ENCODE results near the gene GDF10.

Gene GDF10

DNA sequence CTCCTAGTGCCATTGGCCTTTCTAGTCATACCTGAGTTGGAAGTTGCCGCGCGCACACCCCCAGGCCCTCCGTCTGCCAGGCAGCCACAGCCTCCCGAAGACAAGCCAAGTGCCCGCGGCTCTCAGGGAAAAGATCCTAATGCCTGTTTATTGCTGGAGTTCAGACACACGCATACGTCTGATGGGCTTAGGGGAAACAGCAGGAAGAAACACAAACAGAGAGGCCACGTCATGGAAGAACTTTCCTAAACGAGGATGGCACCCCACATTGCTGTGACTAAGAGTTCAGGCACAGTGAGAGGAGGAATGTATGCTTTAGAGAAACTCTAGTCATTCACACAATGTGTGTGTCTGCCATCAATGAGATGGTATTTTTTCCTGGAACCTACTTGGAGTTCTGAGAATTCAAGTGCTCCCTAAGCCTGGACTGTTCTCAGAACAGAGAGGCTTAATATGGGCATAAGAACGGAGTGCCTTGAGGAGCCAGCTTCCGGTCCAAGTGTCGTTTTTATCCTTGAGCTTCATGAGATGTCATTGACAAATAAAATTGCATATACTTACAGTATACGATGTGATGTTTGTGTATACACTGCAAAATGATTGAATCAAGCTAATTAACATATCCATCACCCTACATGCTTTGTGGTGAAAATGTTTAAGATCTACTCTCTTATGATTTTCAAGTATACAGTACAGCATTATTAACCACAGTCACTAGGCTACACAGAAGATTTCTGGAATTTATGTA, 36.6 kb downstream of the GDF10 start:
- no peak for DNase-seq

DNA sequence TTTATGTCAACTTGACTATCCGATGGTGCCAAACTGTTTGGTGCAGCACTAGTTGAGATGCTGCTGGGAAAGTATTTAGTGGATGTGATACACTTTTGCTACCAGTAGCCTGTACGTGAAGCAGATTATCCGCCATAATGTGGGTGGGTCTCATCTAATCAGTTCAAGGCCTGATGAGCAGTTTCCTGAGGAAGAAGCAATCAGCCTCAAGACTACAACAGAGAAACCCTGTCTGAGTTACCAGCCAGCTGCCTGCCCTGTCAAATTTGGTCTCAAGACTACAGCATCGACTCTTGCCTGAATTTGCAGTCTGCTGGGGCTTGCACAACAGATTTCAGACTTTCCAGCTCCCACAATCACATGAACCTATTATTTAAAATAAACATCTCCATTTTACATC, 37.3 kb downstream of the GDF10 start:
- DNase-seq: peak in 1 of 2 donors; percentile 3

DNA sequence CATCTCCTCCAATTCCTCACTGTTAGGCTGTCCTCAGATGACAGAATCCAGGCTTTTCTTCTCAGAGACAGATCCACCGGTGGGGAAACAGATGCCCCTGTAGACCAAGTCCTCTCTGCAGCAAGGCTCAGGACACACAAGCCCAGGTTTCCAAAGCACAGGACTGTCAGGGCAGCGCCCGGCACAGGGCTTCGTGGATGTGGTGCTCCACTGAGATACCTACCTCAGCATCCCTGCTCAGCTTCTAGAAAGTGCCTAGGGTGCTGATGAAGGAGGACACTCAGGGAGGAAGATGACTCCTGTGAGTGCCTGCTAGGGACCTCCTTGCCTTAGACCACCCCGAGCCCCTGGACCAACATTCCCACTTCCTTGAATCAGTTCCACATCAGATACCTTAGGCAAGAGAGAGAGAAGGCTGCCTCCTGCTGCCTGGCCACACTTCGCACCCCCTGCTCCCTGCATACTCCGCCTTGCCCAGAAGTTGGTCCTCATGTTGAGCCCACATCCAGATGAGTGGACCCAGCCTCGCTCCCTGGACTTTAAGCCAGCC, 39.3 kb downstream of the GDF10 start:
- no peak for DNase-seq

DNA sequence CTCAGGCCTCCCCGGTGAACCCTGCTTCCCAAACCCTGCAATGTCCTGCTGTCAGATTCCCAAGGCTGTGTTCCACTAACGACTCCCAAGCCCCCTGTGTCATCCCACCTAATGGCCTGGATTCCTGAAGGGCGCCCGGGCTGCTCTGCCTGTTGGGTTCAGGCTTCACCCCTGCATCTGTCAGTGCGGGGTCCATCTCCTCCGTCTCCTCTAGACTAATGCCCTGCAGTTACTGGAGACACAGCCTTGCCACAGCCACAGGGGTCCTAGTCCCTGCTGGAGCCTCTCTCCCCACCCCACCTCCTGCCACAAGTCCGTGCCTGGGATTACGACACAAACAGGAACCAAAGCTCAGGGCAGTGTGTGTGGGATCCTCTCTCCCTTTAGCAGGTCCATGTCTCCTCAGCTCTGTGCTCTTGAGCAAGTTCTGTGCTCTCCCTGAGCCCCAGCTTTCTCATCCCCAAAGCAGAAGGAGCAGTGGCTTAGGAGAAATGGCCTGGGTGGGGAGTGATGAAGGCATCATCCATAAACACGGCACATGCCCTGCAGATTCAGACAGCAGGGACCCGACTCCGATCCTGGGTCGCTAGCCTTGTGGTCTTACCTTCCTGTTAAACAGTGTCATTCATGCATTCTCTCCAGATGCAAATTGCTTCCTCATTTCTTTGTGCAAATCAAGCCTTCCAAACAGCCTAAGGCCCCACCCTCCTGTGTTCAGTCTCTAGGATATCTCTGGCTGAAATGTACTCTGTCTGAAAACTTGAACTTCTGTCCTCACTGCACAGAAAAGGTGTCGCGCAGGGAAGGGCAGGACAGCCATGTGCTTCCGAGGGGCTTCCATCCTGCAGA, 40.0 kb downstream of the GDF10 start:
- DNase-seq: peak in 1 of 2 donors; percentile 8

DNA sequence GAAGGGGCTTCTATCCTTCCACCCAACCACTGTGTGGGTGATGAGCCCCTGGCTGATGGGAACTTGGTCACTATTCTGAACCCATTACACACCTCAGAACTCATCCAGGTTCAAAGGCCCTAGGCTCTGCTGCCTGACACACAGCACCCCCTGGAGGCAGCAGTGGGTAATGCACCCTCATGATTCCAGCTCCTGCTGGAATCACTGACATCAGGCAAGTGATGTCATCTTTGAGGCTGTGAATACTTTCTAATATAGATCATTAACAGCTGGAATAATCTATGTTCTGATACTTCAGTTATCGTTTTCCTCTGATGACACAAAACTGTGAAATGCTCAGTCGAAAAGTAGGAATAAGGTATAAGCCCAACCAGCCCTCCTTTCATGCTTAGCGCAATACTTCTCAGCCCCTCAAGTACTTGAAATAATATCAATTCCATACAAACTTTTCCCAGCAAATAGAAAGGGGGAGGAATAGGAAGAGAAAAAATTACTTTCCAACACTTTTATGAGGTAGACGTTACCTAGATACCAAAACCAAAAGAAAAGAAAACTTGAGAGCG, 40.7 kb downstream of the GDF10 start:
- peak; percentile 51 to 63 for DNase-seq

DNA sequence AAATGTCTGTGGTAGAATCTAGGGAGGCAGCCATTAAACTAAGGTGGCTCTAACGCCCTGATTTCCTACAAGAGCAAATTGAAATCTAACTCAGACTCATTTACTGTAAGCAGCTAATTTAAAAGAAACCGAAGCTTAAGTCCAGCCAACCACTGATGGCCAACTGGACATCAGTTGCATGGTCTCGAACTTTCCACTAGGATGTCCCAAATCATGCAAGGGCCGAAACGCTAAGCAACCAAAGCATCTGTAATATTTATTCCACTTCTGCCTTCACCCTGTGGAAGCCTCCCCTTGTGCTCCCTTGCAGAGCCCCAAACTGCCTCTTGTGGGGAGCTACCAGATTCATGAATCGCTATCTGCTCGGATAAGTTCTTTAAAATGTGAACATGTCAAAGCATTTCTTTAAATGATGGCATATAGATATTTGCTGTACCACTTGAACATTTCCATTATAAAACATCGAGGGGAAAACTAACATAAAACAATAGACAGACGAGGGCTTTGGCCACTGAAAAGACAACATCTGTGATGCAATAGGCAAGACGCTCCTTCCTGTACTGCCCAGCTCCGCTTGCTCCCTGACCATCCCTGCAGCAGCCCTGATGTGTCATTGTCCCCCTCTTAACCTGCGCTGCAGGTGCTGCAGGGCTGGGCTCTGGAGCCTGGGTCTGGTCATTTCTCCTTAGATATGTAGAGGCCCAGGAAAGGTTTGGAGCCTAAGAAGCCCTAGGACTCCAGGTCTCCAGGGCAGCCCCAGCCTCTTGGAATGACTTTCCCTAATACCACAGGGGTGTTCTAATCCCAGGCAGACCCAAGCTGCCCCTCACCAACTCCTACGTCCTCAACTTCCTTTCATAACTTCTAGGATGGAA, 45.2 kb downstream of the GDF10 start:
- no peak for DNase-seq

DNA sequence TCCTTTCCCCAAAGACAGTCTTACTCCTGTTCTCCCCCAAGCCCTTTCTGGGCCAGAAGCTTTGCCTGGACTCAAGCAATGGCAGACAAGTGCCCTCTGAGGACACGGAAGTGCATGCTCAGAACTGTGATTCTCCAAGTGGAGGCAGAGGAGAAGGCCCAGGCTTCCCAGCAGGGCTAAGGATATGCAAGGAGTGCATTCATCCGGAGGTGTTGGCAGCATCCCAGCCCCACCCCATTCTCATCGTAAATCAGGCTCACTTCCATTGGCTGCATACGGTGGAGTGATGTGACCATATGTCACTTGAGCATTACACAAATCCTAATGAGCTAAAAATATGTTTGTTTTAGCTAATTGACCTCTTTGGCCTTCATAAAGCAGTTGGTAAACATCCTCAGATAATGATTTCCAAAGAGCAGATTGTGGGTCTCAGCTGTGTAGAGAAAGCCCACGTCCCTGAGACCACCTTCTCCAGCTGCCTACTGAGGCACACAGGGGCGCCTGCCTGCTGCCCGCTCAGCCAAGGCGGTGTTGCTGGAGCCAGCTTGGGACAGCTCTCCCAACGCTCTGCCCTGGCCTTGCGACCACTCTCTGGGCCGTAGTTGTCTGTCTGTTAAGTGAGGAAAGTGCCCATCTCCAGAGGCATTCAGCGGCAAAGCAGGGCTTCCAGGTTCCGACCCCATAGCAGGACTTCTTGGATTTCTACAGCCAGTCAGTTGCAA, 46.7 kb downstream of the GDF10 start:
- no peak for DNase-seq

DNA sequence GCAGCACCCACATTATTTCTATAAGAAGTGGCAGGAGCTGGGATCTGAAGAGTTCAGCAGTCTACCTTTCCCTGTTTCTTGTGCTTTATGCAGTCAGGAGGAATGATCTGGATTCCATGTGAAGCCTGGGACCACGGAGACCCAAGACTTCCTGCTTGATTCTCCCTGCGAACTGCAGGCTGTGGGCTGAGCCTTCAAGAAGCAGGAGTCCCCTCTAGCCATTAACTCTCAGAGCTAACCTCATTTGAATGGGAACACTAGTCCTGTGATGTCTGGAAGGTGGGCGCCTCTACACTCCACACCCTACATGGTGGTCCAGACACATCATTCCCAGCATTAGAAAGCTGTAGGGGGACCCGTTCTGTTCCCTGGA, 47.3 kb downstream of the GDF10 start:
- no peak for DNase-seq

DNA sequence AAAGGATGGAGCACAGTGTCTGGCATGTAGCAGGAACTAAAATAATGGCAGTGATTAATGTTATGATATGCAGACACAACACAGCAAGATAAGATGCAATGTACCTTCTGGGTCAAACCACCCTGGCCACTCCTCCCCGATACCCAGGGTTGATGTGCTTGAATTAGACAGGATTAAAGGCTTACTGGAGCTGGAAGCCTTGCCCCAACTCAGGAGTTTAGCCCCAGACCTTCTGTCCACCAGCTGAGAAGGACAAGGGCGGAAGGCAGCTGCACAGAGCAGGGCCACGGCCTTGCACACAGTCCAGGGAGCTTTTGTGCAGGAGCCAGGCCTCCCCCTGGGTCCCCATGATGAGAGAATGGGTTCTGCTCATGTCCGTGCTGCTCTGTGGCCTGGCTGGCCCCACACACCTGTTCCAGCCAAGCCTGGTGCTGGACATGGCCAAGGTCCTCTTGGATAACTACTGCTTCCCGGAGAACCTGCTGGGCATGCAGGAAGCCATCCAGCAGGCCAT, 48.2 kb downstream of the GDF10 start, which contains the start of gene RBP3:
RBP3 (plus strand) TSS at position 226 of the 514 bp plus-strand sequence; CDS start at position 348, 122 bp downstream.
- DNase-seq: no peak

DNA sequence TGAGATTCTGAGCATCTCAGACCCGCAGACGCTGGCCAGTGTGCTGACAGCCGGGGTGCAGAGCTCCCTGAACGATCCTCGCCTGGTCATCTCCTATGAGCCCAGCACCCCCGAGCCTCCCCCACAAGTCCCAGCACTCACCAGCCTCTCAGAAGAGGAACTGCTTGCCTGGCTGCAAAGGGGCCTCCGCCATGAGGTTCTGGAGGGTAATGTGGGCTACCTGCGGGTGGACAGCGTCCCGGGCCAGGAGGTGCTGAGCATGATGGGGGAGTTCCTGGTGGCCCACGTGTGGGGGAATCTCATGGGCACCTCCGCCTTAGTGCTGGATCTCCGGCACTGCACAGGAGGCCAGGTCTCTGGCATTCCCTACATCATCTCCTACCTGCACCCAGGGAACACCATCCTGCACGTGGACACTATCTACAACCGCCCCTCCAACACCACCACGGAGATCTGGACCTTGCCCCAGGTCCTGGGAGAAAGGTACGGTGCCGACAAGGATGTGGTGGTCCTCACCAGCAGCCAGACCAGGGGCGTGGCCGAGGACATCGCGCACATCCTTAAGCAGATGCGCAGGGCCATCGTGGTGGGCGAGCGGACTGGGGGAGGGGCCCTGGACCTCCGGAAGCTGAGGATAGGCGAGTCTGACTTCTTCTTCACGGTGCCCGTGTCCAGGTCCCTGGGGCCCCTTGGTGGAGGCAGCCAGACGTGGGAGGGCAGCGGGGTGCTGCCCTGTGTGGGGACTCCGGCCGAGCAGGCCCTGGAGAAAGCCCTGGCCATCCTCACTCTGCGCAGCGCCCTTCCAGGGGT, 48.9 kb downstream of the GDF10 start:
- no peak for DNase-seq

DNA sequence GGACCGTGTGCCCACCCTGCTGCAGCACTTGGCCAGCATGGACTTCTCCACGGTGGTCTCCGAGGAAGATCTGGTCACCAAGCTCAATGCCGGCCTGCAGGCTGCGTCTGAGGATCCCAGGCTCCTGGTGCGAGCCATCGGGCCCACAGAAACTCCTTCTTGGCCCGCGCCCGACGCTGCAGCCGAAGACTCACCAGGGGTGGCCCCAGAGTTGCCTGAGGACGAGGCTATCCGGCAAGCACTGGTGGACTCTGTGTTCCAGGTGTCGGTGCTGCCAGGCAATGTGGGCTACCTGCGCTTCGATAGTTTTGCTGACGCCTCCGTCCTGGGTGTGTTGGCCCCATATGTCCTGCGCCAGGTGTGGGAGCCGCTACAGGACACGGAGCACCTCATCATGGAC, 49.5 kb downstream of the GDF10 start:
- DNase-seq: no peak

DNA sequence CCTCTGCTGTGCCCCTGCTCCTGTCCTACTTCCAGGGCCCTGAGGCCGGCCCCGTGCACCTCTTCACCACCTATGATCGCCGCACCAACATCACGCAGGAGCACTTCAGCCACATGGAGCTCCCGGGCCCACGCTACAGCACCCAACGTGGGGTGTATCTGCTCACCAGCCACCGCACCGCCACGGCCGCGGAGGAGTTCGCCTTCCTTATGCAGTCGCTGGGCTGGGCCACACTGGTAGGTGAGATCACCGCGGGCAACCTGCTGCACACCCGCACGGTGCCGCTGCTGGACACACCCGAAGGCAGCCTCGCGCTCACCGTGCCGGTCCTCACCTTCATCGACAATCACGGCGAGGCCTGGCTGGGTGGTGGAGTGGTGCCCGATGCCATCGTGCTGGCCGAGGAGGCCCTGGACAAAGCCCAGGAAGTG, 50.0 kb downstream of the GDF10 start:
- DNase-seq: no peak

DNA sequence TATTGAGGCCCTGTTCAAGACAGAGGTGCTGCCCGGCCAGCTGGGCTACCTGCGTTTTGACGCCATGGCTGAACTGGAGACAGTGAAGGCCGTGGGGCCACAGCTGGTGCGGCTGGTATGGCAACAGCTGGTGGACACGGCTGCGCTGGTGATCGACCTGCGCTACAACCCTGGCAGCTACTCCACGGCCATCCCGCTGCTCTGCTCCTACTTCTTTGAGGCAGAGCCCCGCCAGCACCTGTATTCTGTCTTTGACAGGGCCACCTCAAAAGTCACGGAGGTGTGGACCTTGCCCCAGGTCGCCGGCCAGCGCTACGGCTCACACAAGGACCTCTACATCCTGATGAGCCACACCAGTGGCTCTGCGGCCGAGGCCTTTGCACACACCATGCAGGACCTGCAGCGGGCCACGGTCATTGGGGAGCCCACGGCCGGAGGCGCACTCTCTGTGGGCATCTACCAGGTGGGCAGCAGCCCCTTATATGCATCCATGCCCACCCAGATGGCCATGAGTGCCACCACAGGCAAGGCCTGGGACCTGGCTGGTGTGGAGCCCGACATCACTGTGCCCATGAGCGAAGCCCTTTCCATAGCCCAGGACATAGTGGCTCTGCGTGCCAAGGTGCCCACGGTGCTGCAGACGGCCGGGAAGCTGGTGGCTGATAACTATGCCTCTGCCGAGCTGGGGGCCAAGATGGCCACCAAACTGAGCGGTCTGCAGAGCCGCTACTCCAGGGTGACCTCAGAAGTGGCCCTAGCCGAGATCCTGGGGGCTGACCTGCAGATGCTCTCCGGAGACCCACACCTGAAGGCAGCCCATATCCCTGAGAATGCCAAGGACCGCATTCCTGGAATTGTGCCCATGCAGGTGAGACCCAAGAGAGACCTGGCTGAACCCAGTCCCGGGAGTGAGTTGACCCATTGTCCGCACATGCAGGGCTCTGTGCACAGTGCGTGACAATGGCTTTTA, 51.0 kb downstream of the GDF10 start:
- no peak for DNase-seq

DNA sequence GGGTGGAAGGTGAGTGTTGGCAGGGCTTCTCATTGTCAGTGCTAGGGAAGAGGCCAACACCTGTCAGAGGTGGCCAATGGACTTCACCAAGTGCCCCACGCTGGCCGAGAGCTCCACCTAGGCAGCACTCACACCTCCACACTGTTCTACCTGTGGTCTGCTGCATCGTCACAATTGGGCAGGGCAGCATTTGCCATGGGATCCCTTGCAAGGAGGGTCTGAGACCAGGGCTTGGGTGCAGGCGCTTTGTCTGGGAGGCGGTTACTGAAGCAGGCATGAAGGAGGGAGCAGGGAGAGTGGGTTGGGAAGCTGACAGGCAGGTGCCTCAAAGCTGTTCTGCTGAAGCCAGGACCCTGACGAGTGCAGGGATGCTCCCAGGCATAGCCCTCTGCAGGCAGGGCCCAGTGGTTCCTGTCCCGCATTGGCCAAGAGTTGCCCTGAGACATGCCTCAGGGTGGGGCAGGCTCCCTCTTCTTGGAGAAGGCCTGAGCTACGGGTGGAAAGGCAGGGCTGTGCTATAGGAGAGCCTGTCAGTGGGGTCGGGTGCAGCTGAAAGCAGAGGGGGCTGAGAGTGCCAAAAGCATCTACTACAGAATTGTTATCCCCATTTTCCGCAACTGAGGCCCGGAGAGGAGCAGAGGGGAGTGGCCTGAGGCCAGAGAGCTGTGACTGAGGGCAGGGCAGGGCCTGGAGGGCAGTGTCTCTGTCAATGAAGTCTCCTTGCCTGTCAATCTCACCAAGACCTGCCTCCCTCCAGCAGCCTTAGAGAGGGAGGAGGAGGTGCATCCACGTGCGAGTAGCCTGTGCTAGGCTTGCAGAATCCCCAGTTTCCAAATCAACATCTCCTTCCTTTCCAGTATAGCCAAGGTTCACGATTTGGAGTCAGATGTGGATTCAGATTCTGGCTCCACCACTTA, 52.2 kb downstream of the GDF10 start:
- no peak for DNase-seq

DNA sequence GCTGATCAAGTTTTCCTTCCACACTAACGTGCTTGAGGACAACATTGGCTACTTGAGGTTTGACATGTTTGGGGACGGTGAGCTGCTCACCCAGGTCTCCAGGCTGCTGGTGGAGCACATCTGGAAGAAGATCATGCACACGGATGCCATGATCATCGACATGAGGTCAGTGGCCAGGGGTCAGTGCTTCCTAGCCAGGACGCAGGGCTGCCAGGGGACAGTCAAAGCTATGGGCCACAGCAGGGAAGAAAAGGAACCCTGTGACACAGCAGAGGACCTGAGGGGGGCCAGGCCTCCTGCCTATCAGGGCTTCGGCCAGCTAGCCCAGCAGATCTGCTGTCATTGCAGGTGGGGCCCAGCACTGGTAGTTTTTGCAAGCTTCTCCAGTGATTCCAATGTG, 53.4 kb downstream of the GDF10 start:
- no peak for DNase-seq

DNA sequence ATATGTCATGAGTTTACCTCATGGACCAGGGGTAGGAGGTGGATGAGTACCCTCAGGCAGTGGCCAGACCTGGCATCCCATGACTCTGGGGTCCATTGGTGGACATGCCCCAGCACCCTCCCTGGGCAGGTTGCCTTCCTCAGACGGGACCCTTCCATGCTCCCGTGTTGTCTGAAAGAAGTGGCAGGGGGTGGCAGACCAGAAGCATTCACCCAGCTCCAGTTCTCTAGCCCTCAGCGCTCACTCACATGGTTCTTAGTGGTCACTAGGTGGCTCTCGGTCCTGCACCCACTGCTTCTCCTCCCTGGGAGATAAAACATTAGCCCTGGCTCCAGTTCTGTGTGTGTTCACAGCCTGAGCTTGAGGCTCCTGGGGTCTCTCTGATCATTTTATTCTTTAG, 54.2 kb downstream of the GDF10 start:
- DNase-seq: no peak

DNA sequence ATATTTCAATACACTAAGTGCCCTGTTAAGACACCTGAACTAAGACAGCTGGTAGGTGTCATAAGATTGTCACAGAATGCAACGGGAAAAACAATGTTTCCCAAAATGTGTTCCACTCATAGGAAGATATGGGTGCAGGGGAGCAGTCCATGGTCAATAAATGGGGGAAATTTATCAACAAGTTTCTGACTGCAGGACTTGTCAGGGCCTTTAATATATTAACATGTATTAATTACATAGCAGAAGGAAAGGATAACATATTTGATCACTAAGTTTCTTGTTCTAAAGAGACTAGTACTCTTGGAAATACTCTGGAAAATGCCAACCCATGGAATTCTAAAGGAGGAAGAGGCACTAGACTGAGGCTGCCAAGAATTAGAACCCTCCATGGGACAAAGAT, 54.9 kb downstream of the GDF10 start:
- no peak for DNase-seq

DNA sequence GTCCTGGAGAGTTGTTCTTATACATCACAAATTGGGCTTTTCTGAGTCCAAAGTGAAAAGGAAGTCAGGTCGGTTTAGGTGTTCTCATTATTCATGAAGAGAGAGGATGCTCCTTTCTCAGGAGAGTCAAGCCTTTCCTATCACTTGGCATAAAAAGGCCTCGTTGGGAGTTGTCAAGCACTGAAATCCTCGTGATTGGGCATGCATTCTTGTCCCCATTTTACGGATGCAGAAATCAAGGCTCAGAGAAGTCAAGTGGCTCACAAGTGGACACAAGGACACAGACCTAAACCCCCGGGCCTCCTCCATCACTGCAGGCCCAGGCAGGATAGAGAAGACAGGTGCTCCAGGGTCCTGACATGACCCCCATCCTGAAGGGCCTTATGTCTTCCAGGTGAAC, 56.7 kb downstream of the GDF10 start:
- no peak for DNase-seq

Measured in CD4-positive, alpha-beta T cell treated with Interleukin-4 for 1 hour (primary cell).